Endothelial cell (in vitro differentiated cells): ENCODE measurements around the gene AKAP6. TPM values are rescaled to one million over a fixed set of nuclear protein-coding genes. Genes with fewer than 3 reads are reported as not detected.

ENCODE experiments used
- DNase-seq: peaks from one replicate; pipeline ENCODE4 v3.0.0; 2021; ENCODE audit warnings: low spot score
- H3K27ac Mint-ChIP-seq: one replicate; pipeline ENCODE4 v1.8.0; 2021; ENCODE audit warnings: mixed read lengths, inconsistent platforms; ENCODE audit not compliant: unreplicated experiment
- H3K27me3 Mint-ChIP-seq: one replicate; pipeline ENCODE4 v1.8.0; 2021; ENCODE audit warnings: mild to moderate bottlenecking, moderate library complexity, mixed read lengths, inconsistent platforms; ENCODE audit not compliant: unreplicated experiment
- H3K36me3 Mint-ChIP-seq: one replicate; pipeline ENCODE4 v1.8.0; 2021; ENCODE audit warnings: mild to moderate bottlenecking, low read depth, mixed read lengths, inconsistent platforms; ENCODE audit not compliant: unreplicated experiment
- H3K4me1 Mint-ChIP-seq: one replicate; pipeline ENCODE4 v1.8.0; 2021; ENCODE audit warnings: mild to moderate bottlenecking, mixed read lengths, inconsistent platforms; ENCODE audit not compliant: unreplicated experiment
- H3K4me3 Mint-ChIP-seq: one replicate; pipeline ENCODE4 v1.8.0; 2021; ENCODE audit warnings: mild to moderate bottlenecking, mixed read lengths, inconsistent platforms; ENCODE audit not compliant: unreplicated experiment
- H3K9me3 Mint-ChIP-seq: one replicate; pipeline ENCODE4 v1.8.0; 2021; ENCODE audit warnings: mixed read lengths, inconsistent platforms; ENCODE audit not compliant: unreplicated experiment
- CTCF ChIP-seq: fragments of 200-600 bp; sonication (generic); IDR thresholded peaks from one replicate; pipeline ENCODE4 v1.5.0; 2021; ENCODE audit warnings: antibody characterized with exemption; ENCODE audit not compliant: unreplicated experiment
- total RNA-seq: library from RNA; stranded (reverse); fragmentation: NEBNext Ultra II Directional; extraction: Animal tissue kit (Norgen Biotek cat#: 25700); gene quantifications from one replicate; pipeline ENCODE4 v1.2.1, GENCODE V29; 2021; ENCODE audit not compliant: unreplicated experiment

The AKAP6 gene
- total RNA-seq, 1 donor from 2014 or later = 4.4 TPM

DNA sequence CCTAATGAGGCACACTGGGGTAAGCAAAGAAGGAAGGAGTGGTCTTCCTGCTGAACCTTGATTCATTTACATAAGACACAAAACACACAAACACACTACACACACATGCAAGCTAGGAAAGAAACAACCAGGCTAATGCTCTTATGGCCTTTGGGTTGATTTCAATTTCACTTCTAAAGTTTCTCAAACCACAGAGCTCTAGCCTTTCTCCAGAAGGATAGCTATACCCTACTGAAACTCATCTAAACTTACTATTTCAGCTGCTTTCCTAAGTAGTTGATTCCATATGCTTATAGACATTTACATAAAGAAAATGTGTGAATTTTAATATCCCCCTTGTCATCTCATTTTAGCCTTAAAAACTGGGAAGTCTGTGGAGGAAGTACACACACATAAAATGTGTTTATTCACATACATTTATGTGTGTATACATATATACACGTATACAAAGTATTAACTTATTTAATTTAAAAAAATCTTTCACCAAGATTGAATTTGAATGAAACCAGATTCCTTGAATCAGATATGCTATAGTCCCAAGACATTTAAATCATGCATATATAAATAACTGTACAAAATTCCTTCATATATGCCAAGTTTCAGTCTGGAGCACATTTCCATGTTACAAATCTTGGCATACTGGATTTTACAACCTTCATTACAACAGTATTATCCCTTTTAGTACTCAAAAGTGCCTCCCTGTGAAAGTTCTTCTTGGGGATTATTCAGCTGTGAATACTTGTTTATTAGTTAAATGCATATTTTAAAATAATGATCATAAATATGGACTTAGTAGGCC, 377.8 kb downstream of the AKAP6 start:
- peaks cover 3% of the 10 kb centered on the region for H3K4me1 Mint-ChIP-seq

DNA sequence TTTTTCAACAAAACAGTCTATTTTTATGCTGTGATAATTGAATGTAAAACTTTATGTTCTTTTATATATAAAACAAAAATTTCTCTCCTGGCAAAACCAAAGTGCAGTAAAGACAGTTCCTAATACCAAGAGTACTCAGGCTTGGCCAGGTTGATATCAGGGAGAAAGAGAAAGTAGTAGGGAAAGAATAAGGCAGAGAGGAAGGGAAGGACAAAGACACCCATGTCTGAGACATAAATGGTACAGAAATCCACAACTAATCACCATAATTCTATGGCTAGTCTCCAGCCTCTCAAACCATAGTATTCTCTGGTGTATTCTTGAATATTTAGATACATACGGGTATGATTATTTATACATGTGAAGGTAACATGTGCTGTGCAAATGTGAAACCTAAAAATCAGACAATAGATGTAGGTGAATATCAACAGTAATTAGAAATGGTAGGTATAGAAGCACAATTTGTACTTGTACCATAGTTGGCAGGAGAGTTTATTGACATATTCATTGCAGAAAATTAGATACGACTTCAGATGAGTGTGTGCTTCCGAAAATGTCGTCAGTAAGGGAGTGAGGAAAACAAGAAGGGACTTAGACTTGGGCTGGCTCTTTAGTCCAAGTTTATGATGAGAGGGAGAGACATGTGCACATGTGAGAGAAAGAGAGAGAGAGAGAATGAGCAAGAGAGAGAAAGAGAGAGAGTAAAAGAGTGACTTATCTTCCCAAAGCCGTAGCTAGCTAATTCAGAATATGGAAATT, 378.8 kb downstream of the AKAP6 start:
- H3K36me3 Mint-ChIP-seq = no peaks in the 10 kb centered on the region
- no peaks in the 10 kb centered on the region for H3K9me3 Mint-ChIP-seq
- DNase-seq = no peak
- no peaks in the 10 kb centered on the region for H3K27me3 Mint-ChIP-seq
- no peaks in the 10 kb centered on the region for H3K4me1 Mint-ChIP-seq
- no peak overlapping the region for H3K27ac Mint-ChIP-seq
- H3K4me3 Mint-ChIP-seq = no peak overlapping the region
- TF ChIP-seq CTCF = no peak

More for the DNA sequence above, 377.8 kb downstream of the AKAP6 start:
- Mint-ChIP-seq H3K9me3 (no peaks in the 10 kb centered on the region), H3K4me3 (no peak overlapping the region), H3K27ac (no peak overlapping the region), H3K36me3 (no peaks in the 10 kb centered on the region), H3K27me3 (no peaks in the 10 kb centered on the region)
- no peak for DNase-seq
- TF ChIP-seq CTCF = no peak

GRCh38 chr14:32709027-32709426, 379.9 kb downstream of the AKAP6 start:
- no peak for DNase-seq
- Mint-ChIP-seq H3K4me1 (no peaks in the 10 kb centered on the region), H3K27me3 (no peaks in the 10 kb centered on the region), H3K9me3 (no peaks in the 10 kb centered on the region), H3K36me3 (no peaks in the 10 kb centered on the region), H3K27ac (no peak overlapping the region), H3K4me3 (no peak overlapping the region)
- no peak for TF ChIP-seq CTCF

DNA sequence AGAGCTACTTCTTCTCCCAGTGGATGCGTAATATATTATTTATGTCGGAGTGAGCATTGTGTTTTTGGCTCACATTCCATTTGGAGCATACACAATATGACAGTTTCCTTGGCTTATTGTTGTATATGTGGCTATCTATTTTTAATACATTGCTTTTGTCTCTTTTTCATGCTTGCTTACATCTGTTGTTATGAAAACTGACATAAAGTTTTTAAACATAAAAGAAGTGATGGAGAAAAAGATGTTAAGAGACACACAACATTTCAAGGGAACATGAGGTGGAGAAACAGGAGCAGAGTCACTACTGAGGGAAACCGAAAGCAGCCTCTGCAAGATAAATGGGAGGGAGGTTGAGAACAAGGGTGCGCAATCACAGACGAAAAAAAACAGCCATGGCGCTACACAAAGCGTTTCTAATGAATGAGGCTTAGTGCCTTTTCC, 381.2 kb downstream of the AKAP6 start:
- no peak overlapping the region for H3K27ac Mint-ChIP-seq

More for the DNA sequence above, 381.2 kb downstream of the AKAP6 start:
- no peak overlapping the region for H3K4me3 Mint-ChIP-seq
- H3K4me1 Mint-ChIP-seq = no peaks in the 10 kb centered on the region
- no peaks in the 10 kb centered on the region for H3K27me3 Mint-ChIP-seq
- H3K9me3 Mint-ChIP-seq = no peaks in the 10 kb centered on the region
- no peaks in the 10 kb centered on the region for H3K36me3 Mint-ChIP-seq
- TF ChIP-seq CTCF = no peak
- DNase-seq = no peak
